ENCODE results near the gene DGKG. TPM values are rescaled to one million over a fixed set of nuclear protein-coding genes. Genes with fewer than 3 reads are reported as not detected.

DGKG gene
- total RNA-seq, 1 donor from 2014 or later, result 0.15 TPM

DNA sequence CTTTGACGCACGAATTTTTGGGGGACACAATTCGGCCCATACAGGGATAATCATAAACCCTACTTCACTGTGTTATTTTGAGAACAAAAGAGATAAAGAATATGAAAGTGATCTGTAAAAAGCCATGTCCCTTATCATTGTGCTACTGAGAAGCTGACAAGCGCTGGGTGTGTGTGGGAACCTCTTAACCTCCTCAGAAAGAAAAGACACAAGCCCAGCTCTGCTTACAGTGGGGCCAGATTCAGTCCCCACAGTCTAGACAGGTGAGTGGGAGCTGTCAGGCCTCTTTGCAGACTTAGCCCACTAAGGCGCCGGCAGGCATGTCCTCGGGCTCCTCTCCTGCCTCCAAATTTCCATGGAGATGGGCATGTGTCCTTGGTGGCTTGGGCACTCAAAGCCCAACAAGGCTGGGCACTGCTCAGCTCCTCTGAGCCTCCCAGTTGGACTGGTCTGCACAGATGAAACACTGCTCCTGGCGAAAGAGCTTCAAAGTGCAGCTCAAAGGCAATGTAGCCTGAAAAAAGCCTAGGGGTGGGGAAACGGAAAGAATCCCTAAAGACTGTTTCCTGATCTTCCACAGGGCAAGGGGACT, 188.7 kb downstream of the DGKG start:
- no peak for DNase-seq (ENCODE audit: low read depth)

DNA sequence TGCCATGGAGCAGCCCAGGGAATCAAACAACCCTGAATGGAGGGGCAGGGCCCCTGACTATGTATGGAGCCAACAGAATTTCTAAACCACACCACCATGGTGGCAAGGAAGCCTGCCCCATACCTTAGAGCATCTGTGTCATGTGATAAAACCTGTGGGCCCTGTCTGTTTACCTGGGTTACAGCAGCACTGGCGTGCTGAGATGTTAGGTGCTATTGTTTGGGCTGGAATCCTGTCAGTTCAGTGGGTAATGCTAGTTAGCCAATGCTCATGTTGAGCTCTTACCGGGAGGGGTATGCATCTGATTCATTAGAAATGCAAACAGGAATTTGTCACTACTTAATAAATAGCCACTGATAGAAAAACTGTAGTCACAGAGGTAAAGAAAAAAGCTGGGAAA, 189.7 kb downstream of the DGKG start:
- DNase-seq (ENCODE audit: low read depth), result no peak

DNA sequence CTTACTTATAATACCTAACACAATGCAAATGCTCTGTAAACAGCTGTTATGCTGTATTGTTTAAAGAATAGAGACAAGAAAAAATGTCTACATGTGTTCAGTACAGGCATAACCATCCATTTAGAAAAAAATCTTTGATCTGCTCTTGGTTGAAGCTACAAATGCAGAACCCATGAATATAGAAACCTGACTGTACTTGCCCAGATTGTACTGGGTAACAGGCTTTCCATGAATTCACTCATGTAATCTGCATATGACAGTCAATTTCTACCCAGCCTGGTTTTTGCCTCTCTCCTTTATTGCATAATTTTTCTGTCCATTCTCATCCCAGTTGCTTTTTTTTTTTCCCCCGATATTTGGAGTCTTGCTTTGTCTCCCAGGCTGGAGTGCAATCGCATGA, 190.5 kb downstream of the DGKG start:
- no peak for DNase-seq (ENCODE audit: low read depth)

DNA sequence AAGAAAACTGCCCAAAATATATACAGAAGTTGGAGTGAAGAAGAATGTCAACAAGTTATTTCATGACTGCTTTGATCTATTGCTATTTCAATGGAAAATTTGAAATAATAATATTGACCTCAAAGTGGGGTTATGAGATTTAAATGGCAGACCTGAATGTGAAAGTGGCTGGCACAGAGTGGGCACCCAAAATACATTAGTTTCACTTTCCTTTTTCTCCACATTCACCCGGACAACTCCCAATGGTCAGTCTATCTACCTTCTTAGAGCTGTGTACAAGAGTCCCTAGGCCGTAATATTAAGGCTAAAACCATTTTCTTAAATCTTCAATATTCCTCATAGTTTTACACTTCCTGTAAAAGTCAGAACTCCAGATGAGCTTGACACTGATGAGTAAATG, 191.5 kb downstream of the DGKG start:
- DNase-seq (ENCODE audit: low read depth), result no peak

DNA sequence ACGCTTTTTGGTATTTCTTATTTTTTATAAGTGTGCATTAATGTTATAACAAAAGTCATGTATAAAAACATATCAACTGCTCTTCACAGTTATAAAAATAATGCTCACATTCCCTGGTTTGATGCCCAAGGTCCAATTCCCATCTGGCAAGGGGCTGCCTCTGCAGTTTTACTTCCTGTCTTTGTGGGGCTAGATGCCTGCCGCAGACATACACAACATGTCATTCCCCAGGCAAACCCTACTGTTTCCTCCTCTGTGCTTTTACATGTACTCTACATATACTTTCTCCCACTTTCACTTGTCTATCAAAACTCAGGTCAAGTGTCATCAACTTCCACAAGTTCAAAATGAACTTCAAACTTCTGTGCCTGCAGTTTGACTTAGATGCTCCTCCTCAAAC, 192.7 kb downstream of the DGKG start:
- DNase-seq (ENCODE audit: low read depth), result no peak

DNA sequence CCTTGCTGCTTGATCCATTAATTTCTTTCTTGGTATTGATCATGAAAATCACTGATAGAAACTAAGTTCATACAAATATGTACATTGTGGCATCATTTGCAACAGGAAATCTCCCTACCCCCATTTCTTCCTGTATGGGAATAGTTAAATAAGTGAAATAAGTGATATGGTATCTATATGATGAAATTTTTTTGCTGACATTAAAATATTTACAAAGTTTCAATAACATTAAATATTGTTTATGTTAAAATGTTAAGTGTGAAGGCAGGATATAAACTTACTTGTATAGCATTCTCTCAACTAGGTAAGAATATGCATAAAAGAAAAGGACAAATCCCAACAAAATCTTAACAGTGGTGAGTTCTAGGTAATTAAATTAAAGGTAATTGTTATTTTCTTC, 193.1 kb downstream of the DGKG start:
- DNase-seq (ENCODE audit: low read depth), result no peak

- DNase-seq (ENCODE audit: low read depth), result no peak
These were observed 194.2 kb downstream of the DGKG start for GRCh38 chr3:186167646-186168395.

DNA sequence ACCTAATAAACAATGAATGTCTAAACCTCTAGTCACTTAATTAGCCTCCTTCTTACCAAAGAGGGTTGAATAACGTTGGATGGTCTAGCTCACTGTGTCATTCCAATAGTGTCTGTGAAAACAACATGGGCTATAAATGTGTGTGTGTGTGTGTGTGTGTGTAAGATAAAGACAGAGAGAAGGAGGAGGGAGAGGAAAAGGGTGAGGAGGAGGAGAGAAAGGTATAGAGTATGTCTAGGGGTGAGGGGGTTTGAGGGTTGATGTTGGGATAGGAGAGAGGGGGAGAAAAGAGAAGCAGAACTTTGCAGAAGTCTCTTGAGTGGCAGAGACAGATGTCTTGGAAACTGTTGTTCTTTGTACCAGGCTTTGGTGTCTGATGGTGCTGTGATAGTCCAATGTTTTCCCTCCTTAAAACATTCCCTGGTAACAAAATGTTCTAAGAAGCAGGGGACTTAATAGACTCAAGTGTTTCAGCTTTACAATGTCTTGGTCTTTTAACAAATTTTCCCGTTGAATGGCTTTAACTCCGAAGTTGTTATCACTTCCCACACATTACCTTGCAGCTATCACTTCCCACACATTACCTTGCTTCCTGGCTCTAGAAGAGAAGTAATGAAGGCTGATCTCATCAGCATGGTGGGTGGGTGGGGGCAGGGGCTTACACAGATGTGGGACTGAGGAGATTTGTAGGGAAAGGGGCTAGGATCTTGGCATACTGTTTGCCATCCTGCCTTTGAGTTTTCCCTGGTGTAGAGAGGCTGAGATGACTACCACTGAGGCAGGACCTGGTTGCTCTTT, 195.3 kb downstream of the DGKG start:
- no peak for DNase-seq (ENCODE audit: low read depth)

GRCh38 chr3:186166036-186166435, 196.0 kb downstream of the DGKG start:
- DNase-seq (ENCODE audit: low read depth), result peak; percentile 44

GRCh38 chr3:186165331-186165730, 196.7 kb downstream of the DGKG start:
- DNase-seq (ENCODE audit: low read depth), result peak; percentile 50

DNA sequence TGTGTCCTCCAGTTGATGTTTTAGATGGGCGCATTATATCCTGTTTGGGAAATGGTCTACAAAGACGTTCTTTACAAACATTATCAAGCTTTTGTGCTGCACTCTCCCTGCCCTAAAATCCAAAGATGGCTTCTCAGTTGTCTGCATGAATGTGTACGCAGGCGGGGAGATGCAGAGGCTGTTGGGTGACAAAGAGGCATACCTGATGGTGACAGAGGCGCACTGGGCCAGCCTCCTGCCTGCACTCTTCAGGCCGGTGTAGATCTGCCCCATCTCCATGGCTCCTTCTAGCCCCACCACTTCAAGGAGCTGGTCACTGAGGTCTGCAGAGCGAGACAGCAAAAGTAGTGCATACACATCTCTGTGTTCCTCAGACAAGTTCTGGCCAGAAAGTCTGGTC, 197.3 kb downstream of the DGKG start:
- DNase-seq (ENCODE audit: low read depth), result no peak

DNA sequence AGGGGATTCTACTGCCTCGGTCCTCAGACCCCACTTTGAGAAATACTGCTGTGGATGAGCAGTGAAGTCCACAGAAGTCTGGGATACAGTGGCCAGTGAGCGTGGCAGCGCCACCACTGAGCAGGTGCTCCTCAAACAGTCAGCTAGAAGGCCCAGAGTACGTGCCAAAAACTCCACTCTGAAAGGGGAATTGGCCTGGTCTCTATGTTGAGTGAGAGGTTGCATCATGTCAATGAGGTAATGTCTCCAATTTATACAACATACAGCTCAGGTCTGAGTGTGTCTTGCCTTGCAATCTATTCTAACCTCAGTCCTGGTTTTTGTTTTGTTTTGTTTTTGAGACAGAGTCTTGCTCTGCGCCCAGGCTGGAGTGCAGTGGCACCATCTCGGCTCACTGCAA, 199.8 kb downstream of the DGKG start:
- no peak for DNase-seq (ENCODE audit: low read depth)

DNA sequence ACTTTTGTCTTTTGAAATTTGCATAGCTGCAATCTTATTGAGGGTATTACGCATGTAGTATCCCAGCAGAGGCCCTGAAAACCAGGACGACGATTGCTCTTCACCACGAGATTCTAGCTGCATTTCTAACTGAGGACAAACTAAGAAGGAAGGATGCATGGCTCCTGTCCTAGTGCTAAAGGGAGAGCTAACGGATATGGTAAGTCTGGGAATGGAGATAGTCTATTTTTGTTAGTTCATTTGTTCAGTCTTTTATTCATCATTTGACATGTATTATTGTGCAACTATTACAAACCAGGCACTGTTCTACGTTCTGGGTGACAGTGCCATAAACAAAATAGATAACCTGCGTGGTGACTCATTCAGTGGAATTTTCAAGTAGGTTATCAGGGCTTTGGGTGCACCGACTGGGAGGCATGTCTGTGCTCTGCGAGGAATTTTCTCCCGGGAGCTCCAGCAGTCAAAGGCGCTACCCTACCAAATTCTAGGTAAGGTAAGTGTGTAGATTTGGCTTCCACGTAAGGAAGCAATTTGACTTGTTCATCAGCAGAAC, 201.3 kb downstream of the DGKG start:
- DNase-seq (ENCODE audit: low read depth), result no peak

DNA sequence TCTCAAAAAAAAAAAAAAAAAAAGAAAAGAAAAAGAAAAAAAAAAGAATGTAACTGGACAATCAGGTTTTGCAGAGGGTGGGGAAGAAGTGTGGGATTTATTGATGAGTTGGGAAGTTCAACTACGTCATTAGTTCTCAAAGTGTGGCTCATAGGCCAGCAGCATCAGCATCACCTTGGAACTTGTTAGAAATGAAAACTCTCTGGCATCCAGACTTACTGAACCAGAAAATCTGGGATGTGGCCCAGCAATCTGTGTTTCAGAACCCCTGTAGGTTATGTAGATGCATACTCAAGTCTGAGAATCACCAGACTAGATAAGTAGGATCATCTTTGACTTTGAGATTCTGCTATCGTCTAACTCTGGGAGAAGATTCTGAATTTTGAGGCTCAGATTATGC, 207.4 kb downstream of the DGKG start:
- no peak for DNase-seq (ENCODE audit: low read depth)

GRCh38 chr3:186152889-186153292, 209.1 kb downstream of the DGKG start:
- DNase-seq (ENCODE audit: low read depth), result peak; percentile 65

DNA sequence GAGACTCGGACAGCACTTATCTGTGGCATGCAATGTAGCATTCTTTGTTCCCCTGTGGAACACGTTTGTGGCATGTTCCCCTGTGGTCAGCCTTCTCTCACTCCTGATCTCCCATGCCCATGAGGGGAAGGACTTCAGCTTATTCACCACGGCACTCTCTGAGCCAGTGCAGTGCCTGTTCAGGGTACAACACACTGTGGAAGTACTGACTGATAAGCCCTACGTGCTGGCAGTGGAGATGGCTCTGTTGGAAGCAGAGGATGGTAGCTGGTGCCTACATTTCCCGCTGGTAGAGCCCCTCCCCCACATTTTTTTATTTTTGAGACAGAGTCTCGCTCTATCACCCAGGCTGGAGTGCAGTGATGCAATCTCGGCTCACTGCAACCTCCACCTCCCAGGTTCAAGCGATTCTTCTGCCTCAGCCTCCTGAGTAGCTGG, 209.7 kb downstream of the DGKG start:
- DNase-seq (ENCODE audit: low read depth), result no peak

GRCh38 chr3:186151077-186151971, 210.7 kb downstream of the DGKG start:
- DNase-seq (ENCODE audit: low read depth), result no peak

GRCh38 chr3:186150041-186150830, 211.8 kb downstream of the DGKG start:
- no peak for DNase-seq (ENCODE audit: low read depth)

GRCh38 chr3:186149319-186149960, 212.6 kb downstream of the DGKG start:
- DNase-seq (ENCODE audit: low read depth), result no peak

DNA sequence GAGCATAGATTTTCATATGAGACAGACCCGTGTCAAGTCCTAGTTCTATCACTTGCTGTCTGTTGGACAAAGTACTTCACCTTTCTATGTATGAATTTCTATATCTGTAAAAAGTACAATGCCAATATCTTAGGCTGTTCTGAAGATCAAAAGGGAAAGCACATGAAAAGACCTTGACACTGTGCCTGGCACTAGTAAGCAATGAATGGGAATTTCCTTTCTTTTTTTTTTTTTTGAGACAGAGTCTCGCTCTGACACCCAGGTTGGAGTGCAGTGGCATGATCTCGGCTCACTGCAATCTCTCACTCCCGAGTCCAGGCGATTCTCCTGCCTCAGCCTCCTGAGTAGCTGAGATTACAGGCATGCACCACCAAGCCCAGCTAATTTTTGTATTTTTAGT, 217.8 kb downstream of the DGKG start:
- DNase-seq (ENCODE audit: low read depth), result no peak
